ENCODE measurements around the gene LGALS3.

DNA sequence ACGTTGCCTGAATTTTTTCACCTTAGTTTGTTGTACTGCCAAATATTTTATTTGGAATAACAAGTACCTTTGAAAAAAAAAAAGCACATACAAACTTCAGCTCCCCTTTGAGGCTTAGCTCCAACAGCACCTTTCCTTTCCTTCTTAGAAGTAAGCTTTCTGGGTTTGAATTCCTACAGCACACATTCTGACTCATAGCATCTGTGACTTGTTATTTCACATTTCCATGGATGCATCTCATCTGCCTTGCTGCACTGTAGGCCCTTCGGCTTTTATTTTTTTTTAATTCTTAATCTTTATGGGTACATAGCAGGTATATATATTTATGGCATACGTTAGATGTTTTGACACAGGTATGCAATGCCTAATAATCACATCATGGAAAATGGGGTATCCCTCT is 7.2 kb downstream of the LGALS3 start:
- TF ChIP-seq, protein P1, sequence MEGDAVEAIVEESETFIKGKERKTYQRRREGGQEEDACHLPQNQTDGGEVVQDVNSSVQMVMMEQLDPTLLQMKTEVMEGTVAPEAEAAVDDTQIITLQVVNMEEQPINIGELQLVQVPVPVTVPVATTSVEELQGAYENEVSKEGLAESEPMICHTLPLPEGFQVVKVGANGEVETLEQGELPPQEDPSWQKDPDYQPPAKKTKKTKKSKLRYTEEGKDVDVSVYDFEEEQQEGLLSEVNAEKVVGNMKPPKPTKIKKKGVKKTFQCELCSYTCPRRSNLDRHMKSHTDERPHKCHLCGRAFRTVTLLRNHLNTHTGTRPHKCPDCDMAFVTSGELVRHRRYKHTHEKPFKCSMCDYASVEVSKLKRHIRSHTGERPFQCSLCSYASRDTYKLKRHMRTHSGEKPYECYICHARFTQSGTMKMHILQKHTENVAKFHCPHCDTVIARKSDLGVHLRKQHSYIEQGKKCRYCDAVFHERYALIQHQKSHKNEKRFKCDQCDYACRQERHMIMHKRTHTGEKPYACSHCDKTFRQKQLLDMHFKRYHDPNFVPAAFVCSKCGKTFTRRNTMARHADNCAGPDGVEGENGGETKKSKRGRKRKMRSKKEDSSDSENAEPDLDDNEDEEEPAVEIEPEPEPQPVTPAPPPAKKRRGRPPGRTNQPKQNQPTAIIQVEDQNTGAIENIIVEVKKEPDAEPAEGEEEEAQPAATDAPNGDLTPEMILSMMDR (IDR thresholded peaks at IDR 0.05): no peak
- TF ChIP-seq POLR2A (IDR thresholded peaks at IDR 0.05): no peak
